Measurements from ENCODE around the gene DMKN.

The DMKN gene

DNA sequence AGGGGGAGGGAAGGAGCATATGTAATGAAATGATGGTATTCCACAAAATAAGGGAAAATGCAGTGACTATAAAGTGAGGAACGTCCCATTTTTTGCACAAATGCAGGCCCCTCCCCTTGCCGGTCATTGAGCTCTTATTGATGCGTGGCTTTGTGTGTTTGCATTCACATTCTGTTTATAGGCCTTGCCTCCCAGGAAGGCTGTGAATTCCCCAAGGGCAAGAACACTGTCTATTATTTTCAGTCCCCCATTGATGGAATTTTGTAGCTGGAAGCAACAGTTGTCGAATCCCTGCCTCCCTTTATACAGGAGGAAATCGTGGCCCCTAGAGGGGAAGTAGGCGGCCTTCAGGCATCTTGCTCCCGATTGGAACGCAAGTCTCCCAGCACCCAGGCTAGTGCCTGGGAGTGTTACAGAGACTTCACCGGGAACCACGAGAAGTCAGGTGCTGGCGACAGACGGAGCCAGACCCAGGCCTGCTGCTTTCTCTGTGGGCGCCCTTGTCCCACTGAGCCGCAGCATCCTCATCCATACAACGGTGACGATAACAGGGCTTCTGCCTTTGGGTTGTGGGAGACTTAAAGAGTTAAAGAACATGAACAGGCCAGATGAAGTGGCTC lies 7.8 kb upstream of the DMKN start:
- DNase-seq, result no peak

DNA sequence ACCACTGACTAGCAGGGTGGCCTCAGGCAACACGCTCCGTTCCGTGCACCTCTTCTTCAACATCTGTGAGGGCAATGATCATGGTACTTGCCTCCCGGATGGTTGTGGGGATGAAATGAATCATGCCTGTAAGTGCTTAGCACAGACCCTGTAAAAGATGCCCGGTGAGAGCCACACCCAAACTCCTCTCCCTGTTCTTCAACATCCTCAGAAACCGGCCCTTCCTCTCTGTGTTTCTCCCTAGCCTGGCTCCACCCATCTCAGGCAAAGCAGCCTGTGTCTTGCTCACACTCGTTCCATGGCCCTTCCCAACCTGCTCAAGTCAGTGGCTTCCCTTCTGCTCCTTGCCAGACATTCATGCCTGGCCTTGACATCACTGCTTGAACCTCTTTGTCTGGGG lies 5.8 kb upstream of the DMKN start:
- no peak for DNase-seq

DNA sequence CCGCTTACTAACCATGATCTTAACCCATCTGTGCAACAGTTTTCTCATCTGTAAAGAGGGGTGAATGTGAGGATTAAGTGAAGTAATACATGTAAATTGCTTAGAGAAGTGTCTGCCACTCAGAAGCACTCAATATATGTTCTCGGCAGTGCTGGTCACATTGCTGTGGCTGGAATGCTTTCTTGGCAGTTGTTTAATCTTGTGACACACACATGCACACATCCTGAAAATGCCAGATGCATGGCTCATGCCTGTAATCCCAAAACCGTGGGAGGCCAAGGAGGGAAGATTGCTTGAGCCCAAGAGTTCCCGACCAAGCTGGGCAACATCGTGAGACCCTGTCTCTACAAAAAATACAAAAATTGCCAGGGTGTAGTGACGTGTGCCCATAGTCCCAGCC lies 4.9 kb upstream of the DMKN start:
- DNase-seq, result no peak

DNA sequence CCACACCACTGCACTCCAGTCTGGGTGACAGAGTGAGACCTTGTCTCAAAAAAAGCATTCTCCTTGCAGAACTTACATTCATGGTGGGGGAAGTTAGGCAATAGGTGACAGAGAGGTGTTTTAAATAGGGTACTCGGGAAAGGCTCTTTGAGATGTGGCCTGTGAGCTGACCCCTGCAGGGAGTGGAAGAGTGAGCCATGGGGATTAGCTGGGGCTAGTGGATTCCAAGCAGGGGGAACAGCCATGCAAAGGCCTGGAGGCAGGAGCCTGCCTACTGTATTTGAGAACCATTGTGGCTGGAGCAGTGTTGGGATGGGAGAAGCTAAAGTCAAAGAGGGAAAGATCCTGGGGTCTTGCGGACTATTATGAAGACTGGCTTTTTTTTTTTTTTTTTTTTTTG lies 3.9 kb upstream of the DMKN start:
- no peak for DNase-seq

DNA sequence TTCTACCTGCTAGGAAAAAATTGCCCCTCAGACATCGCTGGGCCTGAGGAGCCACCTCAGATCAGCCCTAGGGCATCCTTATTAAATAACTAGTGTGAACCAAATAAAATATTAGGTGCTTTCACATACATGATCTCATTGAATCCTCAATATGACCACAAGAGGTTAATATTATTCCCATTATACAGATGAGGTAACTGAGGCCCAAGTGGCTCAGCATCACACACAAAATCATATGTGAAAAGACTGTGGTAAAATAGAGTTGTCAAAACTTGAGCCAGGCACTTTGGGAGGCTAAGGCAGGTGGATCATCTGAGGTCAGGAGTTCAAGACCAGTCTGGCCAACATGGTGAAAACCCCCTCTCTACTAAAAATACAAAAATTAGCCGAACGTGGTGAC lies 2.9 kb upstream of the DMKN start:
- DNase-seq, result no peak

DNA sequence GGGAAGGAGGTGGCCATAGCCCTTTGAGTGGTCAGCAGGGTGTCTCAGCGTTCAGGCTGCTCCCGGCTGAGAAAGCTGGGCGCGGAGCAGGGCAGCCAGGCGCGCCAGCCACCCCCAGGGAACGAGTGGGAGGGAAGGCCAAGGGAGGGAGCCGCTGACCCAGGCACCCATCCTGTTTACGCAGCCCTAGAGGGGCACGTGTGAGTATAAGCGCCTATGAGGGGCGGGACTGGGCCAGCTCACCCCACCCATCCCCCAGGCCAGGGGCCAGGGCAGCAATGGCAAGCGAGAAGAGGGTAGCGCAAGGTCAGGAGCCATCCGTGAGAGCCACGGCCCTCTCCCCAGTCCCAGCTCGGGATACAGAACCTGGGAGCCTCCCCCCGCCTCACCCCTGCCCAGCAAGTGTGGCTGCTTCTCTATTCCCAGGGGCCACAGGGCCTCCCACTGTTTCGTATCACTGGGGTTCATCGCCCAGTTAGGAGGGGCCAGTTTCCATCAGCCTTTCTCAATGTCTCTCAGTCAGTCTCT lies 897 bp upstream of the DMKN start:
- no peak for DNase-seq

DNA sequence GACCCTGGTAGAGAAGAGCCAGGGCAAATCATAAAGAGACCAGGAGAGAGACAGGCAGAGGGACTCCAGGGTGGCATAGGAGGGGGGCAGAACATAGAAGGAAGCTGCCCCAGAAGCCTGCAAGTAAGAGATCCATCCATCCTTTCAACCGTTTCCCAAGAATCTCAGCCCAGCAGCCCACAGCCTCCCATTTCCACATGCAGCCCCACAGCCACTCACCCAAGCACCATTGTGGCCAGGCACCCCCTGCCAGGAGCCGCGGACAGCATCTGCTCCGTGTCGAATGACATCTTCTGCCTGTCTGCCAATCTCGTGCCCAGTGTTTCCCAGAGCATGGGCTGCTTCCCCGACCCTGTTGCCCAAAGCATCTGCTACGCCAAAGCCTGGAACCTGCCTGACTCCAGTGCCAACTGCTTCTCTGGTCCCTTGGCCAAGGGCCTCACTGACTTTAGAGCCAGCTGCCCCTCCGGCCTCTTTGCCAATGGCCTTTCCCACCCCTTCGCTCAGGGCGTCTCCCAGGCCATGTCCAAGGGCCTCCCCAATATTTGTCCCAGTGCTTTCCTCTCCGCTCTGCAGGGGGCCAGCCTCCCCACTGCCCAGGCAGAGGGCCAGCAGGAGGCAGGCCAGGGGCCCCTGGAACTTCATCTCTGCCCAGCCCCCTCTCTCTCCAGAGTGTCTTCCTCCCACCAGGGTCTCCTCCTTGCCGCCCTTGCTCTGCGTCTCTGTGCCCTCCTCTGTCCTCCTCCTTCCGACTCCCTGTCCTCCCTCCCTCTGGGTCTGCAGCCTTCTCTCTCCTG lies 420 bp downstream of the DMKN start:
- DNase-seq, result no peak

DNA sequence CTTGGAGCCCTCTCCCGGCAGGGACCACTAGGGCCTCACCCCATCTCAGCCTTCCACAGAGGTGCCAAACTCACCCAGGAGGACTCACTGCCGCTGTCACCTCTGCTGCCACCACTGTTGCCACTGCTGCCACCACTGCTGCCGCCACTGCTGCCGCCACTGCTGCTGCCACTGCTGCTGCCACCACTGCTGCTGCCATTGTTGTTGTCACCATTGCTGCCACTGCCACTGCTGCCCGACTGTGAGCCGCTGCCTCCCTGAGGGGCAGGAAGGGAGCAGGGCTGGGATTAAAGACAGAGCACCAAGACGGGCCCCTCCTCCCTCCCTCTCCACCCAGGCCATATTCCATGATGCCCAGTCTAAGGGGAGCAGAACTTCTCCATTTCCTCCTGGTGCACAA lies 2.1 kb downstream of the DMKN start:
- no peak for DNase-seq

DNA sequence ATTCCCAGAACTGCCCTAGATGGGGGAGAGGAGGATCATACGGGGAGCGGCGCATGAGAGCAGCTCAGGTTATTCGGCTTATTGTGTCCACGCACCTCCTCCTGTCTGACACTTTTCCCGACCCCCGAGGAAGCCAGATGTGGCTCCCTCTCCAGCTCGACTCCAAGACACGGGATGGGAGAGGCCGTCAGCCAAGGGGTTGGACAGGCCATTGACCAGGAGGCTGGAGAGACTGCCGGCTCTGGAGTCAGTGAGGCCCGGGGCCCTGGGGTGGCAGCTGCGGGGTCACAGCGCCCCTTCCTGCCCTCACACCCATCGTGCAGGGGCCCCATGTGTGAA lies 2.9 kb downstream of the DMKN start:
- no peak for DNase-seq

DNA sequence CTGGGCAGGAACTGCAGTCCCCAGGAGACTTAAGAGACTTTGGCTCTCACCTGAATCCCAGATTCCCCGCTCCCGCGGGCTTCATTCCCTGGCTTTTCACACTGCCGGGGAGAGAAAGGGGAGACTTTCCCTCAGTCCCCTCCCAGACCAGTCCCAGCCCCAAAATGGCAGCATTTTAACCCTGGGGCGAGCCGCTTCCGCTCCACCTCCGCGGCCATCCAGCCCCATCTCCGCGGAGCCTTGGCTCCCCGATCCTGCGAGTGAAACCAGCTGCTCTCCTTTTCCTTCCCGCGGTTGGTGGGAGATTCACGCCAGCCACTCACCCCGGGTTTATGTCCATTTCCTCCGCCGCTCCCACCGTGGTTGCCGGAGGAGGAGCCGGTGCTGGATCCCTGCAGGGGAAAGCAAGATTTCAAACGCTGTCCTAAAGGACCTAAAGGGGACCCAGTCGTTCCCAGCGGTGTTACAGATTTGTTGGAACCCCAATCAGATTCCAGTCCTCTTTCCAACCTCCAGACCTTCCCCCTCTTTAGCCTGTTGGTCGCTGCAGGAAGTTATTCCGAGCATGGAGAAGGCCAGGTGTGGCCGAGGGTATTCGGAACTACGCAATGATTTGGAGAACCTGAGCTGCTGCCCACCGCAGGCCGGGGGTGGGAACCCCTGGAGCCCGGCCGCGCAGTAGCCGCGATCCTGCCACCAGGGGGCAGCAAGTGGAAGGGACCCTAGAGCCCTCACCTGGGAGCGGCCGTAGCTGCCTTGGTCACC lies 3.4 kb downstream of the DMKN start:
- no peak for DNase-seq

DNA sequence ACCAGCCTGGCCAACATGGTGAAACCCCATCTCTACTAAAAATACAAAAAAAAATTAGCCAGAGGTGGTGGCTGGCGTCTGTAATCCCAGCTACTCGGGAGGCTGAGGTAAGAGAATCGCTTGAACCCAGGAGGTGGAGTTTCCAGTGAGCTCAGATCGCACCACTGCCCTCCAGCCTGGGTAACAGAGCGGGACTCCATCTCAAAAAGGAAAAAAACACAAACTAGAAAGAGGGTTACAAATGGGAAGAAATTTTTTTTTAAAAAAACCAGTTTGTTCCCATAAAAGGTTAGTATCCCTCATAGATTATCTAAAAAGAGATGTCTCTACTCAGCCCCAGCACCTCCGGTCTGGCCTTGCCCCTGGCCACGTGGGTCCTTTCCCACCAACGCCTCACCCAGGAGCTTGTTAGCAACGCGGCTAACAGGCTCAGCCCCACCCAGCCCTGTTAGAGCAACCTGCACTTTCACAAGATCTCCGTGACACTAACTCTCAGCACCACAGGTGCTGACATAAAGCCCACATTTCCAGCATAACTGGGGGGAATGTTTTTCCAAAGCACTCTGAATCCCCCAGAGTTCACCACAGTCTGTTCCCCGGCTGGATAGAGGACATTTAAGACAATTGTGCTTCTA lies 4.3 kb downstream of the DMKN start:
- no peak for DNase-seq

DNA sequence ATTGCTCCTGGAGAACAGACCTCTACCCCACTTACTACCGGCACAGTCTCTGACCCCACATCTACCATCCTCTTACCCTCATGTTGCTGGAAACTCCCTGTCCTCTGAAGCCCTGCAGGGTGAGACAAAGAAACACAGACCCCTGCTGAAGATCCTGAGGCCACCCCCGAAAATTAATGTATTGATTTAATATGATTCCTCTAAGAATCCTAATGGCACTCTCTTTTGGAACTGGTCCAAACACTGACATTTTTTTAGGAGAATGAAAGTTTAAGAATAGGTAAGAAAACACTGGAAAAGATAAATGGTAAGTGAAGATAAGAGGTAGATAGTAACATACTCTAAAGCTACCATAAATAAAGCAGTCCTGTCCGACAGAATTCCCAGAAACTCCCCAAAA lies 5.3 kb downstream of the DMKN start:
- no peak for DNase-seq

DNA sequence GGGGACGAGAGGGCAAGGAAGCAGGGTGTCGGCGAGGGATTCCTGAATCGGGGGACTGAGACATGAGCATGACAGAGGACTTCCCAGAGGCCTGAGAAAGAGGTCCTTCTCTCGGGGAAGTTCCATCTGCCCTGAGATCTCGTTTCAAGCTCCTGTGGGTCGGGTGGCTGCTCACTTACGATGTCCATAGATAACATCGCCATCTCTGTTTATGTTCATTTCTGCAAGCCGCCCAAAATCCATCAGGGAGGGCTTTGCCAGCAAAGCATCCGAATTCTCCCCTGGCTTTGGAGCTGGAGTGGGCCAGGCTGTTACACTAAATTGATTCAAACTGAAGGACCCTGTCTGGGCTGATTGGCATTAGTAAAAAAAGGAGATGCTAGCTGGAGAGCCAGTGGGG lies 5.9 kb downstream of the DMKN start:
- DNase-seq, result no peak

DNA sequence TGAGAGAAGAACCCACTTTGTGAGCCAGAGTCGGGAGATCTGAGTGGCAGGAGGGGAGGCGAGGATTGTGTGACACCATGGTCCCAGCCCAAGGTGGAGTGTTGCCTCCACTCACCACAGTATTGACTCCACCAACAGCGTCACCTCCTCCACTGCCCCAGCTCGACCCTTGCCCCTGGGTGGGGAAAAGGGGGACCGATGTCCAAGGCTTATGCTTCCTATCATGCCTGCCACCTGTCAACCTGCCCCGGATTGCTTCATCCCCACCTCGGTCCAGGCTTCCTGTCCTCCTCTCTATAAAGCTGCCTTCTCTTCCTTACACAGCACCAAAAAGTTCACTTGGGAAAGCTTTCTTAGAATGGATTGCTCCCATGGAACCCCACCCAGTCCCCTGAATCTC lies 7.4 kb downstream of the DMKN start:
- no peak for DNase-seq

DNA sequence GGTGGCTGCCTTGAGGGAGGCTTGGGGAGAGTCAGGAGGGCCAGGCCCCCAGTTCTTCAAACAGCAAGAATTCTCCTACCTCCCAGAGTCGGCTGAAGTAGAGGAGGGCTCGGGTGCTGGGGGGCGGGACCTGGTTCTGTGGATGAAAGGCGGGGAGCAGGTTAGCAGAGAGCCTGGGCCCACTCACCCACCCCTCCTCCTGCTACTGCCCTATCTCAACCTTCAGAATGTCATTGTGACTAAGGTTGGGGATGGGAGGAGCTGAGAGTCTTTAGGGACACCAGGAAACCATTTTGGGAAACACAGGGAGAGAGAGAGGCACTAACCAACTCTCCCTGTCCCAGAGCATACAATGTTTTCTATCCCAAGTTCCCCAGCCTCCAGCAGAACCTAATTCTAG lies 10.7 kb downstream of the DMKN start:
- no peak for DNase-seq

DNA sequence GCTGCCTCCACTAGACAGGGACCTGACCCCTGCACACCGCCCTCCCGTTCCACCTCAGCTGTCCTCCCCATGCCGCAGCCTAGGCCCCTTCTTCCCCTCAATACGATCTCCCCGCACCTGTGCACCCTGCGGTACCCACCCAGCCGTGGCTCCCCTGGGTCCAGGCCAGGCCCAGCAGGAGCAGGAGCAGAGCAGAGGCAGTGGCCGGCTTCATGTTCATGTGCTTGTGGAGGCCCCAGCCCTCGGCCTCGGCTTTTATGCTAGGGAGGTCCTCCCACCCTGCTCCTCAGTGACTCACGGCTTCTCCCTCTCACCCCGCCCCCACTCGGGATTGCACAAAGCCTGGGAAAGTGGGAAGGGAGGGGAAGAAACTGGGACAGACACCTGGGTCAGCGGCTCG lies 11.8 kb downstream of the DMKN start:
- DNase-seq, result no peak

DNA sequence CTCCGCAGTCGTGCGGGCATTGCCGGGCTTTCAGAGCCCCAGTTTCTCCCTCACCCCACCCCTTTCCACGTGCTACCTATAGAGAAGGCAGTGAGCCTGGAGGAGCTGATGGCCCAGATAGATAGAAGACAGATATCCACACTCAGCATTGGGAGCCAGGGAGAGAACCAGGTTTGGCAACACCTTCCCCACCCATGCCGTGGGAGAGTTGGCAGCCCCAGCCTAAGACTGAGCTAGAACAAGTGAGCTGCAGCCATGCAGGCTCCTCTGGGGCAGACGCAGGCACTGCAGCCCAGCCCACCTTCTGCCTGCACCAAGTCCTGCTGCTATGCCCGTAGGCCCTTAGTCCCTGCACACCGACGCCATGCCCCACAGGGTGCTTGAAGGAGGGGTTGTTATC lies 12.8 kb downstream of the DMKN start:
- DNase-seq, result no peak

DNA sequence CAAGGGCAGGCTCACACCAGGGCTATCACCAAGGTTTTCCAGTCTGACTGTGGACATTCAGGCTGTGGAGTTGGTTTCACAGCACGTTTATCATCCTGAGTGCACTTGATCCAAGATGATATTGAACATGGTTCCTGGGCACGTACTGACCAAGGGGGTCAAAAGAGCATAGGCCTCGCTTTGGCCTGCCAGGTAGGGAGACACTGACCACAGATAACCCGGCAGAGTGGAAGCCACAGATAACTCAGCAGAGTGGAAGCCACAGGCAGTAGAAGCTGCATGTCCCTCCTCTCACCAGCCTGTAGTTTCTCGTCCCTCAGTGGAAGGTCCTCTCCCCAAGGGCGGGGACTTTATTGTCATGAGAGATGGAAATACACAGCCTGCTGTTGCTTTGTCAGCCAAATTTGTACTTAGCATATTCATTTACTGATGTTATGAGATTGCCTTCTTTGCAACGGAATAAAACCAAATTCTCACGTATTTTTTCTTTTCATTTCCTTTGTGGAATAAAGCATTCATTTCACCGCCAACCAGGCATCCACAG lies 14.4 kb downstream of the DMKN start:
- no peak for DNase-seq

DNA sequence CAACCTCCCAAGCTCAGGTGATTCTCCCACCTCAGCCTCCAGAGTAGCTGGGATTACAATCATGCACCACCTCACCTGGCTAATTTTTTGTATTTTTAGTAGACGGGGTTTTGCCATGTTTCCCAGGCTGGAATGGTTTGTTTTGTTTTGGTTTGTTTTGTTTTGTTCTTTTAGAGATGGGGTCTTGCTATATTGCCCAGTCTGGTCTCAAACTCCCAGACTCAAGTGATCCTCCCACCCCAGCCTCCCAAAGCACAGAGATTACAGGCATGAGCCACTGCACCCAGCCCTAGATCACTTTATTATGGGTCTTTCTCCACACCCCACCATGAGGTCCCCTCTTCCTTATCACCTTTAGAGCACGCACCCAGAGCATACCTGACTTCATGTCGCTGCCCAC lies 15.2 kb downstream of the DMKN start:
- no peak for DNase-seq

DNA sequence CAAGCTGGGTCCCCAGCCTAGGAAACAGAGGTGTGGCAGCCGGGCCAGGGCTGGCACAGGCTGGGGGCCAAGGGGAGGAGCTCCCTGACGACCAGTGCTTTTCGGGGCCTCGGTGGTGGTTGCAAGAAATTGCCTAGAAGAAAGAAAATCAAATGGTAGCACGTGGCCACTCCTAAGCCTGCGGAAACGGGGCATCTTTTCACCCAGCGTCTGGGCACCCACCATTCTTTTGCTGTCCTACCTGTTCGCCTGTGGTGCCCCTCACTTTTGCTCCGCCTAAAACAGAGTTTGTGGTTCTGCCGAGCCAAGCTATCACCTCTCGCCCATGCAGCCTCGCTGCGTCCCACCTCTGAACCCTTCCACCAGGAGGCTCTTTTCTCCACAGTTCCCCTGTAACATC lies 16.0 kb downstream of the DMKN start:
- no peak for DNase-seq

DNA sequence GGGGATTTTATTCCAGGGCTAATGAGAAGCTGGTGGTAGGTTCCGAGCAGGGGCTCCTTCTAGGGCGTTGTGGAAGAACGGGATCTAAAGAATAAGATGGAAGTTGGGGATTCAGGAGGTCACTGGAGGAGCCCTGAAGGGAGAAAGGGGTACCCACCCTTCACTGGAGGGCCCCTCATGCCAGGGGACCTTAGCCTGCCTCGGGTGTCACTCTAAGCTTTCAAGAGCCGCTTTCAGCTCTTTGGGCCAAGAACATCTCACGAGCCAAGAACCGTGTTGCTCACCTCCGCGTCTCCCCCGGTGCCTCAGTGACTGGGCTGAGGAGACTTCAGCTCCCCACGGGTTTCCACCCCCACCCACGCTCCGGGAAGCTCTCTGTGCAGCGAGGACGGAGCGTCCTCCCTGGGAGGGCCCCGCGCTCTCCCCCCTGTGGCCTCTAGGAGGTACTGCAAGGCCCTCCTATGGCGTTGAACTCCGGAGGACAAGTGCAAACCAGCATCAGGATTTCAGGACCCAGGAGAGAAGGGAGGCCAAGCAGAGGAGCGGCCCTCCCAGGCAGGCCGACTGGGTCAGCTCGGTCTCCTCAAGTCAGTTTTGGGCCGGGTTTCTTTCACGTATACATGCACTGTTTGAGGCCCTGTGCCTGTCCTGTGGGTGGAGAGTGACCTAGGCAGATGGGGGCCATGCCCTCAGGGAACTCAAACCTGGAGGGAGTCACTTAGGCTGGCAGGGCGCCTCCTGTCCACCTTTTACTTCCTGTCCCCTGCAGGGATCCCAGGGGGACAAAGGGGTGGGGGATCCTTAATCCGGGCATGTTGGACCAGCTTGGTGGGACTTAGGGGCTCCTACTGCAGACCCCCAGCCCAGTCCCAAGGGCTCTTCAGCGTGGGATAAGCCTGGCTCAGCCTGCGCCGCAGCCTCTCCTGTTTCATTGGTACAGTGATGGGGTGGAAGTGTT lies 18.1 kb downstream of the DMKN start:
- no peak for DNase-seq

DNA sequence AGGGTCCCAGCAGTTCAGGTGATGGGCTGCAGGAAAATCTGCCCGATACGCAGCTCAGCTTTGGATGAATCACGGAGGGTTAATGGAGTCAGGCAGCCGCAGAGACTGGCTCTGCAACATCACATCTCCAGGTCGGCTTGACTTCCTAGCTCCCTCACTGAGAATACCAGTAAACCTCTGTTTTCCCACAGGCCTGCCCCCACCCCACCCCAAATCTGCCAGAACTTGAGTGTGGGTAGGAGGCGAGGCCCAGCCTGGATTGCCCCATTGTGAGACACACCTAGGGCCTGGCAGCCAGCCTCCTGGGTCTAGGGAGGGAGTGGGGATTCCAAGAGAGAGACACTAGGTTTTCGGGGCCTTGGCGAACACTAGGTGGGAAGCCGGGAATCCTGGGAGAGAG lies 19.5 kb downstream of the DMKN start:
- DNase-seq, result no peak

Measured in NCI-H446 treated with DMSO at 0.1 percent for 48 hours (cell line).